HEK293 (cell line): ENCODE measurements around the gene SPNS2.

Experiments used
- ZNF175 ChIP-seq: fragments of 450-650 bp; formaldehyde crosslinking; IDR thresholded peaks from 2 replicates; pipeline ENCODE4 v1.5.1; 2016; ENCODE audit warnings: missing biosample characterization, missing genetic modification characterization
- ZNF768 ChIP-seq: fragments of 450-650 bp; formaldehyde crosslinking; IDR thresholded peaks from 2 replicates; pipeline ENCODE4 v1.5.1; 2018; ENCODE audit warnings: missing biosample characterization, mild to moderate bottlenecking, missing genetic modification characterization
- TF ChIP-seq, protein P1 (sequence below): fragments of 450-650 bp; formaldehyde crosslinking; IDR thresholded peaks from 2 replicates; pipeline ENCODE4 v1.5.1; 2016; ENCODE audit warnings: missing biosample characterization, missing genetic modification characterization
- TF ChIP-seq, protein P2 (sequence below): fragments of 450-650 bp; formaldehyde crosslinking; IDR thresholded peaks from 2 replicates; pipeline ENCODE4 v1.5.1; 2016; ENCODE audit warnings: missing biosample characterization, missing genetic modification characterization
- TF ChIP-seq, protein P3 (sequence below): fragments of 450-650 bp; formaldehyde crosslinking; IDR thresholded peaks from 2 replicates; pipeline ENCODE4 v1.5.1; 2016; ENCODE audit warnings: missing biosample characterization, missing genetic modification characterization

DNA sequence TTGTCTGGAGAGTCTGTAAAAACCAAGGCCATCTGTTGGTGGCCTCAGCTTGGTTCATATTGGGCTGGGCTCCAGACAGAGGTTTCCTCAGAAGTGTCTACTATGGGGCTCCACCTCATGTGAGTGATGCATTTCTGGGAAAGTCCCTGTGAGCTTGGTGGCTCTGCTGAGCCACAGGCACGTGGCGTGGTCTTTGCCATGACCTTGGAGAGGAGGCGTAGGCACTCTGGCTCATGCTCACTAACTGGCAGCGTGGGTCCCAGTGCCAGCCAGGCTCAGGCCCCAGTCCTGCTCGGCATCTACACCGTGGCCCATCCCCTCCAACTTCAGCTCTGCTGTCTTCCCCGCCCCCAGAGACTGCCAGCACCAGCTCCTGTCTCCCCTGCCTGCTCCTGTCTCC, 75.0 kb downstream of the SPNS2 start:
- TF ChIP-seq ZNF175 (tag by site-specific recombination): no peak
- TF ChIP-seq, protein P1, sequence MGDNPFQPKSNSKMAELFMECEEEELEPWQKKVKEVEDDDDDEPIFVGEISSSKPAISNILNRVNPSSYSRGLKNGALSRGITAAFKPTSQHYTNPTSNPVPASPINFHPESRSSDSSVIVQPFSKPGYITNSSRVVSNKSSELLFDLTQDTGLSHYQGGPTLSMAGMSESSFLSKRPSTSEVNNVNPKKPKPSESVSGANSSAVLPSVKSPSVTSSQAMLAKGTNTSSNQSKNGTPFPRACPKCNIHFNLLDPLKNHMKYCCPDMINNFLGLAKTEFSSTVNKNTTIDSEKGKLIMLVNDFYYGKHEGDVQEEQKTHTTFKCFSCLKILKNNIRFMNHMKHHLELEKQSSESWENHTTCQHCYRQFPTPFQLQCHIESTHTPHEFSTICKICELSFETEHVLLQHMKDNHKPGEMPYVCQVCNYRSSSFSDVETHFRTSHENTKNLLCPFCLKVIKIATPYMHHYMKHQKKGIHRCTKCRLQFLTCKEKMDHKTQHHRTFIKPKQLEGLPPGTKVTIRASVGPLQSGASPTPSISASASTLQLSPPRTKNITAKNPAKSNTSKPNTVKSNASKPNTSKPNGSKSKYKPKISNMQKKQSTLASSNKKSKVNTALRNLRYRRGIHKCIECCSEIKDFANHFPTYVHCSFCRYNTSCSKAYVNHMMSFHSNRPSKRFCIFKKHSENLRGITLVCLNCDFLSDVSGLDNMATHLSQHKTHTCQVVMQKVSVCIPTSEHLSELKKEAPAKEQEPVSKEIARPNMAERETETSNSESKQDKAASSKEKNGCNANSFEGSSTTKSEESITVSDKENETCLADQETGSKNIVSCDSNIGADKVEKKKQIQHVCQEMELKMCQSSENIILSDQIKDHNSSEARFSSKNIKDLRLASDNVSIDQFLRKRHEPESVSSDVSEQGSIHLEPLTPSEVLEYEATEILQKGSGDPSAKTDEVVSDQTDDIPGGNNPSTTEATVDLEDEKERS: no peak
- no peak for TF ChIP-seq ZNF768 (tag by site-specific recombination)
- TF ChIP-seq, protein P2, sequence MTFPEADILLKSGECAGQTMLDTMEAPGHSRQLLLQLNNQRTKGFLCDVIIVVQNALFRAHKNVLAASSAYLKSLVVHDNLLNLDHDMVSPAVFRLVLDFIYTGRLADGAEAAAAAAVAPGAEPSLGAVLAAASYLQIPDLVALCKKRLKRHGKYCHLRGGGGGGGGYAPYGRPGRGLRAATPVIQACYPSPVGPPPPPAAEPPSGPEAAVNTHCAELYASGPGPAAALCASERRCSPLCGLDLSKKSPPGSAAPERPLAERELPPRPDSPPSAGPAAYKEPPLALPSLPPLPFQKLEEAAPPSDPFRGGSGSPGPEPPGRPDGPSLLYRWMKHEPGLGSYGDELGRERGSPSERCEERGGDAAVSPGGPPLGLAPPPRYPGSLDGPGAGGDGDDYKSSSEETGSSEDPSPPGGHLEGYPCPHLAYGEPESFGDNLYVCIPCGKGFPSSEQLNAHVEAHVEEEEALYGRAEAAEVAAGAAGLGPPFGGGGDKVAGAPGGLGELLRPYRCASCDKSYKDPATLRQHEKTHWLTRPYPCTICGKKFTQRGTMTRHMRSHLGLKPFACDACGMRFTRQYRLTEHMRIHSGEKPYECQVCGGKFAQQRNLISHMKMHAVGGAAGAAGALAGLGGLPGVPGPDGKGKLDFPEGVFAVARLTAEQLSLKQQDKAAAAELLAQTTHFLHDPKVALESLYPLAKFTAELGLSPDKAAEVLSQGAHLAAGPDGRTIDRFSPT: no peak
- TF ChIP-seq, protein P3, sequence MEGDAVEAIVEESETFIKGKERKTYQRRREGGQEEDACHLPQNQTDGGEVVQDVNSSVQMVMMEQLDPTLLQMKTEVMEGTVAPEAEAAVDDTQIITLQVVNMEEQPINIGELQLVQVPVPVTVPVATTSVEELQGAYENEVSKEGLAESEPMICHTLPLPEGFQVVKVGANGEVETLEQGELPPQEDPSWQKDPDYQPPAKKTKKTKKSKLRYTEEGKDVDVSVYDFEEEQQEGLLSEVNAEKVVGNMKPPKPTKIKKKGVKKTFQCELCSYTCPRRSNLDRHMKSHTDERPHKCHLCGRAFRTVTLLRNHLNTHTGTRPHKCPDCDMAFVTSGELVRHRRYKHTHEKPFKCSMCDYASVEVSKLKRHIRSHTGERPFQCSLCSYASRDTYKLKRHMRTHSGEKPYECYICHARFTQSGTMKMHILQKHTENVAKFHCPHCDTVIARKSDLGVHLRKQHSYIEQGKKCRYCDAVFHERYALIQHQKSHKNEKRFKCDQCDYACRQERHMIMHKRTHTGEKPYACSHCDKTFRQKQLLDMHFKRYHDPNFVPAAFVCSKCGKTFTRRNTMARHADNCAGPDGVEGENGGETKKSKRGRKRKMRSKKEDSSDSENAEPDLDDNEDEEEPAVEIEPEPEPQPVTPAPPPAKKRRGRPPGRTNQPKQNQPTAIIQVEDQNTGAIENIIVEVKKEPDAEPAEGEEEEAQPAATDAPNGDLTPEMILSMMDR (tag by site-specific recombination): no peak
